ENCODE data around the gene SYNJ2.

GRCh38 chr6:158070513-158070912 is 88.8 kb downstream of the SYNJ2 start:
- TF ChIP-seq EZH2 (IDR thresholded peaks at IDR 0.05; ENCODE audit: borderline replicate concordance, insufficient read depth, low read length, poor library complexity, severe bottlenecking) (no peak), CTCF (IDR thresholded peaks at IDR 0.05; ENCODE audit: poor library complexity, severe bottlenecking) (no peak), POLR2AphosphoS5 (IDR thresholded peaks at IDR 0.05) (no peak)

All from neural cell (in vitro differentiated cells).